NCI-H1105 treated with DMSO at 0.1 percent for 48 hours (cell line): ENCODE data around the gene PHF2.

Source experiments
- DNase-seq: peaks from one replicate; lab custom pipeline; 2025; lab: John Stamatoyannopoulos, UW

Gene PHF2

DNA sequence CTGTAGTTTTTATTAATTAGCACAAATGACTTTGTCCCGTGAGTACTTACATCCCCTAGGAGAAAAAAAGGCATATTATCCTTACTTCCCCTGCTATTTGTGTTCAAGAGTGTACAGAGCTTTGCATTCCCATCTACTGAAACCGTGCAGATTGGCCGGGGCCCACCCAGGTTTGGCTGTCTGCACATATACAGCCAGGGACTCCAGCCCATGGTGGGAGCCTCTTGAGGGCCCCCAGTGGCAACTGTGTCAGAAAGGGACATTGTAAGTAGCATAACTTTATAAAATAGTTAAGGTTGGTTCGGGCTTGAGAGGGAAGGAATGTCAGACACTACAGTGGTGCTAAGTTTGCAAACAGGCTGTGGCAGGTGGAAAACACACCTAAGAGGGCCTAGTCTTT, 24.7 kb downstream of the PHF2 start:
- no peak for DNase-seq

GRCh38 chr9:93601666-93602065, 25.3 kb downstream of the PHF2 start:
- DNase-seq: no peak

GRCh38 chr9:93603011-93603410, 26.6 kb downstream of the PHF2 start:
- no peak for DNase-seq

- no peak for DNase-seq
These were observed 27.5 kb downstream of the PHF2 start for GRCh38 chr9:93603906-93604326.

- DNase-seq: no peak
These were observed 29.8 kb downstream of the PHF2 start for GRCh38 chr9:93606187-93606586.

DNA sequence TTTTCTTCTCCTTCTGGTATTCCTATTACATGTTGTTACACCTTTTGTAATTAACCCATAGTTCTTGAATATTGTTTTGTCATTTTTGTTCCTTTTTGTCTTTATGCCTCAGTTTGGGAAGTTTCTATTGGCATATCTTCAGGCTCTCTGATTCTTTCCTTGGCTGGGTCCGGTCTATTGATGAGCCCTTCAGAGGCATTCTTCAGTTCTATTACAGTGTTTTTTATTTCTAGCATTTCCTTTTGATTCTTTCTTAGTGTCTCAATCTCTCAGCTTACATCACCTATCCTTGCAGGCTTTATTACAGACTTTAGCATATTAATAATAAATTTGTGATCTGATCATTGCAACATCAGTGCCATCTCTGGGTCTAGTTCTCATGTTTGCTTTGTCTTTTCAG, 33.8 kb downstream of the PHF2 start:
- no peak for DNase-seq

GRCh38 chr9:93612052-93612795, 35.8 kb downstream of the PHF2 start:
- DNase-seq: no peak

DNA sequence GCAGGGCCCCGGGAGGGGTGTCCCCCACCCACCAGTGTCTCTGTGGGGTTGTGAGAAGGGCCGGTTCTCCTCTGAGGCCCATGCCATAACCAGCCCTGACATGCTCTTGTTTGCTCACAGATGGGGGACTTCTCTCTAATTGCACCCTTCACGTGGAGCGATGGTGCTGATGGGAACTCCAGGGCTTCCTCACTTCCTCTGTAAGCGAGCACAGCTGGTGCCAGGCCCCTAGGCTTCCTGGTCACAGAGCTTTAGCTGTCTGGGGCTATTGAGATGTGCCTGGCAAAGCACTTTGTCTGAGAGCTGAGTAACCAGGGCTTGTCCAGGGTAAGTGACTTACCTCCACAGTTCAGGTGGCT, 36.4 kb downstream of the PHF2 start:
- peak; percentile 33 for DNase-seq

DNA sequence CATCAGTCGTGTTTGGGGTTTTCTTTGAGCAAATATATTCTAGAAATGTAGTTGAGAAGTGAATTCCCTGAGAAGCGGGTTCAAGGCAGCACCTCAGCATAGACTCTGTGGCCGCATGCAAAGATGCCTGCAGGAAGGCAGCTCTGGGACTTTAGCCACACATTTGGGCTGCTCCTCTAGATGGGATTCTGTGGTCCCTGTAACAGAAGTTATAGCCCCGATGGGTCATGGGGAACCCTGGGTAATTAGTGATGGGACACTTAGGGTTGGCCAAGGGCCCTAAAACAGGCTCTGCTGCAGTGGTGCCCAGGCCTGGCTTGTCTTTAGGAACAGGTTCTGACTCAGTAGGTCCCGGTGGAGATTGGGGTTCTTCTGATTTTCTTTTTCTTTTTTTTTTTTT, 36.8 kb downstream of the PHF2 start:
- DNase-seq: no peak

- no peak for DNase-seq
These were observed 37.4 kb downstream of the PHF2 start for GRCh38 chr9:93613791-93614190.

DNA sequence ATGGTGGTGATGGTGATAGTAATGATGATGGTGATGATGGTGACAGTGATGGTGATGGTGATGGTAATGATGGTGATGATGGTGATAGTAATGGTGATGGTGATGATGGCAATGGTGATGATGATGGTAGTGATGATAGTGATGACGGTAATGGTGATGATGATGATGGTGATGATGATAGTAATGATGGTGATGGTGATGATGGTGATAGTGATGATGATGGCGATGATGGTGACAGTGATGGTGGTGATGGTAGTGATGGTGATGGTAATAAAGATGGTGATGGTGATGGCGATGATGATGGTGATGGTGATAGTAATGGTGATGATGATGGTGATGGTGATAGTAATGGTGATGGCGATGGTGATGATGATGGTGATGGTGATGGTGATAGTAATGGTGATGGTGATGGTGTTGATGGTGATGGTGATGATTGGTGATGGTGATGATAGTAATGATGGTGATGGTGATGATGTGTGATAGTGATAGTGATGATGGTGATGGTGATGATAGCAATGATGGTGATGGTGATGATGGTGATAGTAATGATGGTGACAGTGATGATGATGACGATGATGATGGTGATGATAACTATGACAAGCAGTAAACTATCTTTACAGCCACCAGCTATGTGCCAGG, 38.6 kb downstream of the PHF2 start:
- no peak for DNase-seq

GRCh38 chr9:93616044-93616443, 39.7 kb downstream of the PHF2 start:
- DNase-seq: no peak

DNA sequence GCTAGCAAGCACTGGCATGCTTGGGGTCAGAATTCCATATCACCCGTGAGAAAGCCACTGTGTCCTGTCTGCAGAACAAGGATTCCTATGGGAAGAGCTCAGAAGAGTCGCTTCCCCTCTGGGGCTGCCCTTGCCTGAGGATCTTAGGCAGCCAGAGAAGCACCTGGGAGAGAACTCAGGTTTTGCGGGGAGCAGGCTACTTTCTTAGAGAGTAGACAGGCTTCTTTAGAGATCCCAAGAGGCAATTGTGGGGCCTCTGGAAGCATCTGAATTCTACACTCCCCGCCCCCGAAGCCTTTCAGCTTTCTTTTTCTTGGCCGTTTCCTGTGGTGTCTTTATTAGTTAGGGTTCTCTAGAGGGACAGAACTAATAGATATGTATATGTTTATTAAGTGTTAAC, 40.9 kb downstream of the PHF2 start:
- no peak for DNase-seq

- DNase-seq: no peak
These were observed 42.9 kb downstream of the PHF2 start for GRCh38 chr9:93619272-93619775.

- no peak for DNase-seq
These were observed 43.7 kb downstream of the PHF2 start for GRCh38 chr9:93620041-93620506.

DNA sequence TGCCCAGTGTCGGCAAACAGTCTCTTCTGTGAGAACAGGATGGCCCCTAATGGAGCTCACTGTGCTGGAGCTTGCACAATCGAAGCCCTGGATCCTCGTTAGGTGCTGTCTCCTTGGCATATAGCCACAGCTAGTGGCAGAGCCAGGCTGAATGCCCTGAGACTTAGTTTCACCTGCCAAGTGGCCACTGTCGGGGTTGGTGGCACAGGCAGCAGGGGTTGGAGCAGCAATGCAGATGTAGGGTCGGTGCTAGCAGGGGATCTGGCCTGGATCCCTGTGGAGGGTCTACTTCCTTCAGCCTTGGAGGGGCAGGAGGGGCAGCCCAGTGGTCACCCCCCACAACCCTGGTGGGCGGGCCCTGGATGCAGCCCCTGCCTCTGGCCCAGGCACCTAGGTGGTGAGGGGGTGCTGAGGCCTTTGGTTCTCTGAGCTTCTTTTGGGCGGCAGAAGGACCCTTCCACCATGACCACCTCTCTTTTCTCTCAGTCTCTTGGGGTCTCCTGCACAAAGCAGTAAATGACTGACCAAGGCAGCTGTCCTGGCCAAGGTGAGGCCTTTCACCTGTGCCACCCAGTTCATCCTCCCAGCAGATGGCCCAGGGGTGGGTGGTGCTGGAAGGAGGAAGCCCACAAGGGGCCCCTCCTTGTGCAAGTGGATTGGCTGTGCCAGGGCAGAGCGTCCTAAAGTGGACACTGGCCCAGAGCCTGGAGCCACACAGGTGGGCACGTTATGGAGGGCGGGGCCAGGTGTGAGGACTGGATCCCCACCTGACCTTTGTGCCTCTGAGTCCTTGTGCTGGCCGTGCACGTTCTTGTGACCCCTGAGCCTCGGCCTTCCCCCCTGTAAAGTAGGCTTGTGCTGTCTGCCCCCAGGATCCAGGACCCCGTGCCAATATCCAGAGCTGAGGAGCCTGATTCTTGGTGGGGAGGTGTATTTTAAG, 44.8 kb downstream of the PHF2 start:
- peak; percentile 15 for DNase-seq

DNA sequence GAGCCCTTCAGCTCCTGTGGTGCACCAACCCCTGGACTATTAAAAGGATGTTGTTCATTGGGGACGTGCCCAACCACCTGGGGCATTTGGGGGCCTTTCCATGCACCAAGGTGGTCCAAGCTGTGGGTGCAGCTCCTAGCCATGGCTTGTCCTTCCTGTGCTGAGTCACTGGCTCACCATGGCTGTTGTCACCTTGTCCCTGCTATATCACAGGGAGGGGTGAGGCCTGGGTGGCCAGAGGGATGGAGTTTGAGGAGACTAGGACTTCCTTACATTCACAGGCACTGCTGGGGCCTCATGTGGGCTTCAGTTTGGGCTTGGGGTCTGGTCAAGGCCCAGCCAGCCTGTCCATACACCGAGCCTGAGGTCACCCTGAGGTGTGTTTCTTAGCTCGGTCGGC, 45.5 kb downstream of the PHF2 start:
- DNase-seq: no peak

DNA sequence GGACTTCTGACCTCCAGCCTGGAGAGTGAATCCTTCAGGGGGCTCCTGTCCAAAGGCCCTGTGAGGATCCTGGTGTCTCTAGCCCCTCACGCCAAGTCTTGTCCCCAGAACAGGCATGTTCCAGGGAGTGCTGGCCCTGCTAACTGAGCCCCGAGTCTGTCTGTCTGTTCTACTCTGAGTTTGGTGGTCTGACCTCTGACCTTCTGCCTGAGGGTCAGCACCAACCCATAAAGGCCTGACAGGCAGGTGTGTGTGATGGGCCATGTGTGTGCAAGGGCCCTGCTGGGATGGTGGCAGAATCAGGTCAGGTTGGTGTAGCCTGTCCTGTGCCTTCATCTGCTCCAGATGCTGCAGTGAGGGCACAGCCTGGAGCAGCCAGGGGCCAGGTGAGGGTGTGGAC, 46.3 kb downstream of the PHF2 start:
- DNase-seq: no peak

- no peak for DNase-seq
These were observed 47.4 kb downstream of the PHF2 start for GRCh38 chr9:93623753-93624152.

- no peak for DNase-seq
These were observed 48.0 kb downstream of the PHF2 start for GRCh38 chr9:93624431-93624834.

DNA sequence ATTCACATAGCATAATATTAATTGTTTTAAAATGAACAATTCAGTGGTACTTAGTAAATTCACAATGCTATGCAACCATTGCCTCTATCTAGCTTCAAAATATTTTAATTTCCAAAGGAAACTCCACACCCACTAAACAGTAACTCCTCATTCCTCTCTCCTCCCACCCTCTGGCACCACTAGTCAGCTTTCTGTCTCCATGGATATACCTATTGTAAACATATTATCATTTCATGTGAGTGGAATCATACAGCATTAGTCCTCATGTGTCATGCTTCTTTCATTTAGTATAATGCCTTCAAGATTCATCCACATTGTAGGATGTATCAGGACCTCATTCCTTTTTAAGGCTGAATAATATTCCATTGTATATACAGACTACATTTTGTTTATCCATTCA, 48.6 kb downstream of the PHF2 start:
- no peak for DNase-seq

DNA sequence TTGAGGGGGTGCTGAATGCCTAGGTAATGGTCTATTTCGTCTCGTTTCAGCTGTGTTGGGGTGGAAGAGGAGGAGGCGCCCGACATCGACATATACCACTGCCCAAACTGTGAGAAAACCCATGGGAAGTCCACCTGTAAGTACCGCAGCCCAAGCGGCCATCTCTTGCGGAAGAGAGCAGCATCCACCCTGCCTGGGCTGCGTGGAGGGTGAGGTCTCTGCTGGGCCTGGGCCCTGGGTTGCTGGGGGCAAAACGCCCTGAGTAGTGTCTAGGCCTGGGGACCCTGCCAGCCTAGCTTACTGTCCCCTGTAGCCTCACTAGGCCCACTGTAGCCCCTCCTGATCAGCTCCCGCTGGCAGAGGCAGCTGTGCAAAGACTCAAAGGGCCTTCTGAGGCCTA, 53.5 kb downstream of the PHF2 start:
- DNase-seq: no peak
